ENCODE data around the gene ITGA5. TPM values are rescaled to one million over a fixed set of nuclear protein-coding genes. Genes with fewer than 3 reads are reported as not detected.

The ITGA5 gene
- total and polyA plus RNA-seq, 9 of the 15 experiments (the other 6 are each of a cell fraction or from before 2014, with no cell fraction given) = 9.1 to 82.1 (median 47.4) TPM

DNA sequence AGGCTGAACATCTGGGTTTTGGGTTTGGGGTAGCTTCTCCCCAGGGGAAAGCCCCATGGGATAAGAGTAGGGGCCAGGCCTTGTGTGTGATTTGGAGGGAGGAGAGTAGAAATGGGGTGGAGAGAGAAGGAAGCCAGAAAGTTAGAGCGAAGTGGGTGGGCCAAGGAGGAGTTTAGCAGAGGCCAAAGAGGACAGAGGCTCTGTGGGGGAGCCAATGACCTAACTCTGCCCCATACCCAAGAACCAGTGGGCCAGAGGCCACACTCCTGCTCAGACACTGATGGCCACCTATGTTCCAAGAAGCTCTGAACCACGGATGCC lies 43.8 kb downstream of the ITGA5 start:
- no peak overlapping the region for H3K4me2 ChIP-seq (ENCODE audit: insufficient read depth, low read length)
- no peaks in the 10 kb centered on the region for H3K9me3 ChIP-seq (replicated peaks; ENCODE audit: control insufficient read depth, insufficient read depth, low read depth, low read length)
- H3K36me3 ChIP-seq (ENCODE audit: control insufficient read depth, insufficient read depth, low read length) = peaks cover 91% of the 10 kb centered on the region
- ChIA-PET CTCF (ENCODE audit: low intra/inter-chr PET ratio) (no interaction called here), POLR2A (no interaction called here)
- DNase-seq (ENCODE audit: extremely low read depth in 1 of 4, low spot score in 3 of 4) = no peak
- H2AFZ ChIP-seq (ENCODE audit: low read depth, low read length) = no peak overlapping the region
- in situ Hi-C loops (cut with MboI) (no loop called here), intact Hi-C loops (cut with micrococcal nuclease) (no loop called here)
- no peak for FAIRE-seq
- peaks cover 8% of the 10 kb centered on the region for H3K9me1 ChIP-seq (ENCODE audit: control insufficient read depth, insufficient read depth, low read length)
- no peaks in the 10 kb centered on the region for H3K27me3 ChIP-seq (ENCODE audit: control insufficient read depth in 2 of 2, insufficient read depth in 2 of 2, low read length in 2 of 2)
- no TSS peak for BruUV-seq (replicated peaks)
- H4K20me1 ChIP-seq (replicated peaks; ENCODE audit: control insufficient read depth, insufficient read depth, low read length) = peaks cover 12% of the 10 kb centered on the region
- peaks cover 51 to 53% of the 10 kb centered on the region in 2 experiments; a peak in 4 of 5 replicates for H3K4me1 ChIP-seq (replicated peaks in 1 of 2; ENCODE audit: control insufficient read depth in 2 of 2, insufficient read depth in 2 of 2, low read length in 2 of 2)
- H3K27ac ChIP-seq (ENCODE audit: extremely low read depth, low read depth, low read length) = no peak overlapping the region; the same call in 2 of the 3 replicates
- no peak overlapping the region for H3K4me3 ChIP-seq
- TF ChIP-seq ZNF436 (CRISPR knock-in tag; IDR thresholded peaks at IDR 0.05) (no peak), ZKSCAN8 (CRISPR knock-in tag; IDR thresholded peaks at IDR 0.05) (no peak), CEBPG (CRISPR knock-in tag; IDR thresholded peaks at IDR 0.05) (no peak), CEBPG (tag; conservative IDR thresholded peaks at IDR 0.05 in 1 of 2, IDR thresholded peaks at IDR 0.05 in 1 of 2) (no peak), ZNF316 (IDR thresholded peaks at IDR 0.05) (peak; percentile 1; the same call in 1 of the 2 replicates)
- 63% methylated on average over 2 of the region's 2 CpGs for WGBS (ENCODE audit: insufficient coverage, low coverage, missing lambda C conversion rate)
- H3K9ac ChIP-seq (ENCODE audit: insufficient read depth in 1 of 2, low read depth in 2 of 2, low read length in 2 of 2) = peak overlapping the region in 1 of 2 experiments; percentile 3; a peak in 1 of 4 replicates
- ATAC-seq = no peak
- H3K79me2 ChIP-seq (ENCODE audit: control insufficient read depth, insufficient read depth, low read length) = peaks cover 44% of the 10 kb centered on the region

DNA sequence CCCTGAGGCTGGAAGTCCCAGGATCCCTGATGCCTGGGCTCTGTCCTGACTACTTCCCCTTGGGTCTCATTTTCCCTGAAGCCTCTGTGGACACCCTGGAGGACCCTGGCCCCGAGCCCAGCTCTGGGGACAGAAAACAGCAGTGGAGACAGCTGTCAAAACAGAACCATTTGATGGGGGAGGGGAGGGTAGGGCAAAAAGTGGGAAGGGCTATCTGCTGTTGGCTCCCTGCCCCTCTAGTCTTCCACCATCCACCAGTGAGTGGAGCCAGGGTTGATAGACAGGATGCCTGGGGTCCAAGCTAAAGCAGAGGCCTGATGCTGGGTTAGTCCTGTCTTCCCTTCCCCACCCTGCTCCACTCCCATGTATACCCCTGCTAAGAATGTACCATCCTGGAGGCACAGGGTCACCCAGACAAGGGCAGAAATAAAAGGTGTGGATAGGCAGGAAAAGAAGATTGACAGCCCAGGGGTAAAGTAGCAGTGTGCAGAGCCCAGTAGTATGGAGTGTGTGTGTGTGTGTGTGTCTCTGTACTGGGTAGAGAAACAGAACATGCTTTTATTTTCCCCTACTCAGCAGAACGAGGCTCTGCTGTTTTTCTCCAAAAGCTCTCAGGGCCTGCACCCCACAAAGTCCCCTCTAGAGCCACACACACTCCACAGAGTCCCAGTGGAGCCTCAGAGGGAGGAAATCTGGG lies 44.4 kb downstream of the ITGA5 start:
- Histone ChIP-seq H3K9me3 (replicated peaks; ENCODE audit: control insufficient read depth, insufficient read depth, low read depth, low read length) (no peaks in the 10 kb centered on the region), H2AFZ (ENCODE audit: low read depth, low read length) (no peak overlapping the region), H3K4me1 (replicated peaks in 1 of 2; ENCODE audit: control insufficient read depth in 2 of 2, insufficient read depth in 2 of 2, low read length in 2 of 2) (peaks cover 52 to 53% of the 10 kb centered on the region in 2 experiments), H3K27me3 (ENCODE audit: control insufficient read depth in 2 of 2, insufficient read depth in 2 of 2, low read length in 2 of 2) (no peaks in the 10 kb centered on the region), H3K79me2 (ENCODE audit: control insufficient read depth, insufficient read depth, low read length) (peaks cover 40% of the 10 kb centered on the region), H3K4me3 (no peak overlapping the region), H3K9ac (ENCODE audit: insufficient read depth in 1 of 2, low read depth in 2 of 2, low read length in 2 of 2) (peak overlapping the region in 1 of 2 experiments; percentile 78; a peak in 1 of 4 replicates), H3K4me2 (ENCODE audit: insufficient read depth, low read length) (0 out of 2 replicates have a peak overlapping the region, but pooled peaks have one; percentile 11), H4K20me1 (replicated peaks; ENCODE audit: control insufficient read depth, insufficient read depth, low read length) (peaks cover 12% of the 10 kb centered on the region), H3K36me3 (ENCODE audit: control insufficient read depth, insufficient read depth, low read length) (peaks cover 86% of the 10 kb centered on the region), H3K9me1 (ENCODE audit: control insufficient read depth, insufficient read depth, low read length) (peaks cover 8% of the 10 kb centered on the region), H3K27ac (ENCODE audit: extremely low read depth, low read depth, low read length) (no peak overlapping the region; the same call in 2 of the 3 replicates)
- no peak for FAIRE-seq
- intact Hi-C loops (cut with micrococcal nuclease) (no loop called here), in situ Hi-C loops (cut with MboI) (no loop called here)
- ChIA-PET CTCF (ENCODE audit: low intra/inter-chr PET ratio) (no interaction called here), POLR2A (no interaction called here)
- DNase-seq (ENCODE audit: extremely low read depth in 1 of 4, low spot score in 3 of 4) = no peak
- ATAC-seq = no peak
- 57% methylated on average over 2 of the region's 2 CpGs for WGBS (ENCODE audit: insufficient coverage, low coverage, missing lambda C conversion rate)
- no TSS peak for BruUV-seq (replicated peaks)
- TF ChIP-seq C11orf30 (IDR thresholded peaks at IDR 0.05; ENCODE audit: low read depth) = peak; percentile 65
- no peak for TF ChIP-seq ZNF785 (CRISPR knock-in tag; IDR thresholded peaks at IDR 0.05)
- no peak for TF ChIP-seq PML (IDR thresholded peaks at IDR 0.05; ENCODE audit: low read length)
- TF ChIP-seq, protein P1, sequence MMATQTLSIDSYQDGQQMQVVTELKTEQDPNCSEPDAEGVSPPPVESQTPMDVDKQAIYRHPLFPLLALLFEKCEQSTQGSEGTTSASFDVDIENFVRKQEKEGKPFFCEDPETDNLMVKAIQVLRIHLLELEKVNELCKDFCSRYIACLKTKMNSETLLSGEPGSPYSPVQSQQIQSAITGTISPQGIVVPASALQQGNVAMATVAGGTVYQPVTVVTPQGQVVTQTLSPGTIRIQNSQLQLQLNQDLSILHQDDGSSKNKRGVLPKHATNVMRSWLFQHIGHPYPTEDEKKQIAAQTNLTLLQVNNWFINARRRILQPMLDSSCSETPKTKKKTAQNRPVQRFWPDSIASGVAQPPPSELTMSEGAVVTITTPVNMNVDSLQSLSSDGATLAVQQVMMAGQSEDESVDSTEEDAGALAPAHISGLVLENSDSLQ (IDR thresholded peaks at IDR 0.05) = peak; percentile 73
- TF ChIP-seq ZNF717 (CRISPR knock-in tag; IDR thresholded peaks at IDR 0.05) = no peak
- TF ChIP-seq NFIC (IDR thresholded peaks at IDR 0.05) = no peak
- TF ChIP-seq, protein P2, sequence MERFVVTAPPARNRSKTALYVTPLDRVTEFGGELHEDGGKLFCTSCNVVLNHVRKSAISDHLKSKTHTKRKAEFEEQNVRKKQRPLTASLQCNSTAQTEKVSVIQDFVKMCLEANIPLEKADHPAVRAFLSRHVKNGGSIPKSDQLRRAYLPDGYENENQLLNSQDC (CRISPR knock-in tag; IDR thresholded peaks at IDR 0.05) = no peak
- TF ChIP-seq ZNF316 (IDR thresholded peaks at IDR 0.05) = peak; percentile 71
- TF ChIP-seq, protein P3, sequence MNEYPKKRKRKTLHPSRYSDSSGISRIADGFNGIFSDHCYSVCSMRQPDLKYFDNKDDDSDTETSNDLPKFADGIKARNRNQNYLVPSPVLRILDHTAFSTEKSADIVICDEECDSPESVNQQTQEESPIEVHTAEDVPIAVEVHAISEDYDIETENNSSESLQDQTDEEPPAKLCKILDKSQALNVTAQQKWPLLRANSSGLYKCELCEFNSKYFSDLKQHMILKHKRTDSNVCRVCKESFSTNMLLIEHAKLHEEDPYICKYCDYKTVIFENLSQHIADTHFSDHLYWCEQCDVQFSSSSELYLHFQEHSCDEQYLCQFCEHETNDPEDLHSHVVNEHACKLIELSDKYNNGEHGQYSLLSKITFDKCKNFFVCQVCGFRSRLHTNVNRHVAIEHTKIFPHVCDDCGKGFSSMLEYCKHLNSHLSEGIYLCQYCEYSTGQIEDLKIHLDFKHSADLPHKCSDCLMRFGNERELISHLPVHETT (CRISPR knock-in tag; conservative IDR thresholded peaks at IDR 0.05 in 1 of 2, IDR thresholded peaks at IDR 0.05 in 1 of 2) = no peak
- peak; percentile 29; the same call in 1 of the 2 replicates for TF ChIP-seq POLR2AphosphoS5 (IDR thresholded peaks at IDR 0.05; ENCODE audit: control insufficient read depth, insufficient read depth, low read depth, low read length)
